Lung (tissue), 13 donors: ENCODE data around the gene UPF3B. TPM values are rescaled to one million over a fixed set of nuclear protein-coding genes. Genes with fewer than 3 reads are reported as not detected.

Source experiments
- ATAC-seq: fragments of 200-7000 bp; cut with Tn5 transposase; one replicate; pipeline ENCODE4 v1.9.1; 2020; ENCODE audit warnings: moderate number of reproducible peaks; ENCODE audit not compliant: insufficient read depth, low FRiP score
- DNase-seq, 3 donors: peaks; one replicate each; pipeline ENCODE4 v3.0.0-alpha.2; 2013 to 2017
- H3K27ac ChIP-seq, 2 donors: one replicate each; pipeline ENCODE4 v1.5.1; 2013; ENCODE audit warnings: mild to moderate bottlenecking in 2 of 2, moderate library complexity in 2 of 2, control low read depth in 1 of 2, inconsistent platforms in 1 of 2, low read depth in 1 of 2, low read length in 1 of 2
- H3K27me3 ChIP-seq, 3 donors: one replicate each; pipeline ENCODE4 v1.5.1; 2013; ENCODE audit warnings: low read length in 2 of 3; ENCODE audit not compliant: control insufficient read depth in 3 of 3, insufficient read depth in 3 of 3
- H3K36me3 ChIP-seq, 4 donors: one replicate each; pipeline ENCODE4 v1.5.1; 2013; ENCODE audit warnings: low read length in 4 of 4, mild to moderate bottlenecking in 1 of 4, moderate library complexity in 1 of 4; ENCODE audit not compliant: control insufficient read depth in 4 of 4, insufficient read depth in 4 of 4
- H3K4me1 ChIP-seq, 5 donors: one replicate each; pipeline ENCODE4 v1.5.1; 2013; ENCODE audit warnings: low read length in 5 of 5, mild to moderate bottlenecking in 2 of 5, moderate library complexity in 1 of 5; ENCODE audit not compliant: control insufficient read depth in 5 of 5, insufficient read depth in 5 of 5
- H3K4me3 ChIP-seq: one replicate; pipeline ENCODE4 v1.5.1; 2013; ENCODE audit warnings: mild to moderate bottlenecking, control low read depth, moderate library complexity
- H3K9ac ChIP-seq, 2 donors: one replicate each; pipeline ENCODE4 v1.5.1; 2013; ENCODE audit warnings: low read length in 2 of 2, control low read depth in 1 of 2; ENCODE audit not compliant: insufficient read depth in 1 of 2
- H3K9me3 ChIP-seq, 4 donors: one replicate each; pipeline ENCODE4 v1.5.1; 2013; ENCODE audit warnings: low read length in 3 of 4, mild to moderate bottlenecking in 1 of 4, moderate library complexity in 1 of 4; ENCODE audit not compliant: control insufficient read depth in 4 of 4, insufficient read depth in 3 of 4
- WGBS, 2 donors: extraction: QIAGEN DNeasy Blood & Tissue Kit; methylation state at CpG; one replicate each; pipeline ENCODE4 v1.1.7; 2013; 5-methylcytosine and 5-hydroxymethylcytosine counted together
- polyA plus RNA-seq, 2 donors: library from polyadenylated mRNA; stranded (reverse); fragments of 200-250 nt; gene quantifications; one replicate each; pipeline ENCODE4 v1.2.1, GENCODE V29; 2013
- small RNA-seq: library from RNA; depleted of rRNA; stranded (forward); fragments of <200 nt; gene quantifications from one replicate; pipeline ENCODE3, GENCODE V24; 2014; ENCODE audit warnings: low replicate concordance
- total RNA-seq, 2 donors: library from RNA; depleted of rRNA in 1 of 2; stranded (reverse); fragments of >200 nt in 1 of 2; gene quantifications; one replicate each; pipeline ENCODE4 v1.2.1, GENCODE V29; 2014 to 2021
- TF ChIP-seq, protein P1 (sequence below): IDR thresholded peaks from 2 replicates; pipeline ENCODE4 v1.5.1; 2012; ENCODE audit warnings: mild to moderate bottlenecking; ENCODE audit errors: control extremely low read depth, extremely low read depth
- donor health status: control.
- donor health status: control.
- donor health status: Bipolar disorder and iron deficiency.
- donor health status: healthy.
- donor health status: DM: yes; HTN: yes; CAD: no.

The UPF3B gene
- total and polyA plus RNA-seq, 4 donors = 5.0 to 11.7 (median 7.0) TPM

DNA sequence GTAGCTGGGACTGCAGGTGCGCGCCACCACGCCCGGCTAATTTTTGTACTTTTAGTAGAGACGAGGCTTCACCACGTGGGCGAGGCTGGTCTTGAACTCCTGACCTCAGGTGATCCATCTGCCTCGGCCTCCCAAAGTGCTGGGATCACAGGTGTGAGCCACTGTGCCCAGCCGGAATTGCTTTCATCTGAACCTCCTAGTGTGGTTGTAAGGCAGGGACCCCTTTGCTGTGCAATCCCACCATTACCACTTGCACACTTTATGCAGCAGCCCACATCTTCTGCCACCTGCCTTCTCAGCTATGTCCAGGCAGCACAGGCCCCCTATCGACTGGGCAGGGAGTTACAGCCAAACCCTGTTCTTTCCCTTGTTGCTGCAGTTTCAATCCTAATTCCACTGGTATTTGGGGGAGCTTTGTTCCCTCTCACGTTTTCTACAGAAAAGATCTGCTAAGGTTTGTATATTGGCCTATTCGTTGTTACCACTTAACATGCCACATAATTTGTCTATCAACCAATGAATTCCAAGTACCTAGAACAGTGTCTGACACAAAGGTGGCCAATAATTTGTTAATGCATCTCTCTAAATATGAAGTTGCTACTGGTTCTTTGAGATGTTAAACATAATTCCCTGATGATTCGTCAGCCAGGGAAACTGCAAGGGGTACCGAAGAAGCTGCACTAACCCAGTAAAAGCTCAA lies 67.9 kb downstream of the UPF3B start:
- no peak overlapping the region for H3K27ac ChIP-seq
- H3K36me3 ChIP-seq = peaks cover 5 to 22% (median 9%) of the 10 kb centered on the region in 4 donors
- H3K9me3 ChIP-seq = no peaks in the 10 kb centered on the region
- WGBS, 2 donors = 75 to 84% methylated on average over 12 to 14 of the region's 14 CpGs
- TF ChIP-seq, protein P1, sequence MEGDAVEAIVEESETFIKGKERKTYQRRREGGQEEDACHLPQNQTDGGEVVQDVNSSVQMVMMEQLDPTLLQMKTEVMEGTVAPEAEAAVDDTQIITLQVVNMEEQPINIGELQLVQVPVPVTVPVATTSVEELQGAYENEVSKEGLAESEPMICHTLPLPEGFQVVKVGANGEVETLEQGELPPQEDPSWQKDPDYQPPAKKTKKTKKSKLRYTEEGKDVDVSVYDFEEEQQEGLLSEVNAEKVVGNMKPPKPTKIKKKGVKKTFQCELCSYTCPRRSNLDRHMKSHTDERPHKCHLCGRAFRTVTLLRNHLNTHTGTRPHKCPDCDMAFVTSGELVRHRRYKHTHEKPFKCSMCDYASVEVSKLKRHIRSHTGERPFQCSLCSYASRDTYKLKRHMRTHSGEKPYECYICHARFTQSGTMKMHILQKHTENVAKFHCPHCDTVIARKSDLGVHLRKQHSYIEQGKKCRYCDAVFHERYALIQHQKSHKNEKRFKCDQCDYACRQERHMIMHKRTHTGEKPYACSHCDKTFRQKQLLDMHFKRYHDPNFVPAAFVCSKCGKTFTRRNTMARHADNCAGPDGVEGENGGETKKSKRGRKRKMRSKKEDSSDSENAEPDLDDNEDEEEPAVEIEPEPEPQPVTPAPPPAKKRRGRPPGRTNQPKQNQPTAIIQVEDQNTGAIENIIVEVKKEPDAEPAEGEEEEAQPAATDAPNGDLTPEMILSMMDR = no peak
- H3K9ac ChIP-seq = no peak overlapping the region
- no peaks in the 10 kb centered on the region for H3K27me3 ChIP-seq
- H3K4me1 ChIP-seq = peaks cover 0 to 5% (median under 1%) of the 10 kb centered on the region in 5 donors
- DNase-seq (no peak), ATAC-seq (no peak)
- no peak overlapping the region for H3K4me3 ChIP-seq

Small RNA genes within 50 kb of the gene (small RNA-seq; reads per million reads assigned to genes)
- gene SNORA69 = not detected

Other genes with a start within 250 kb of the UPF3B start
- 1 to 10 TPM; 7.2 to 9.6 TPM for gene NKRF, start 246.5 kb downstream of the UPF3B start, total RNA-seq
- 1 to 10 TPM; 4.1 to 5.7 TPM for gene NKRF, start 246.5 kb downstream of the UPF3B start, polyA plus RNA-seq
- 10 to 100 TPM; 21.7 to 25.8 TPM for gene SEPTIN6, start 159.8 kb downstream of the UPF3B start, total RNA-seq
- gene SEPTIN6, start 159.8 kb downstream of the UPF3B start, polyA plus RNA-seq = 10 to 100 TPM in 1 of 2 donors, 1 to 10 TPM in 1; 6.2 to 13.5 TPM
- gene SOWAHD, start 94.4 kb downstream of the UPF3B start, total RNA-seq = 1 to 10 TPM; 1.4 to 5.8 TPM
- gene SOWAHD, start 94.4 kb downstream of the UPF3B start, polyA plus RNA-seq = 1 to 10 TPM; 3.0 TPM
- 1,000 to 10,000 TPM in 1 of 2 donors, 100 to 1,000 TPM in 1; 662 to 1,097 TPM for gene RPL39, start 61.3 kb downstream of the UPF3B start, total RNA-seq
- gene RPL39, start 61.3 kb downstream of the UPF3B start, polyA plus RNA-seq = over 10,000 TPM in 1 of 2 donors, 1,000 to 10,000 TPM in 1; 4,331 to 10,699 TPM
- 10 to 100 TPM; 11.0 to 13.5 TPM for gene RNF113A, start 18.8 kb upstream of the UPF3B start, total RNA-seq
- gene RNF113A, start 18.8 kb upstream of the UPF3B start, polyA plus RNA-seq = 10 to 100 TPM; 16.3 to 17.0 TPM
- gene NDUFA1, start 18.9 kb upstream of the UPF3B start, total RNA-seq = 10 to 100 TPM; 37.1 to 74.9 TPM
- gene NDUFA1, start 18.9 kb upstream of the UPF3B start, polyA plus RNA-seq = 100 to 1,000 TPM; 100 to 247 TPM
- gene AKAP14, start 42.9 kb upstream of the UPF3B start, total RNA-seq = 1 to 10 TPM; 7.2 to 7.9 TPM
- 10 to 100 TPM in 1 of 2 donors, 1 to 10 TPM in 1; 7.6 to 10.4 TPM for gene AKAP14, start 42.9 kb upstream of the UPF3B start, polyA plus RNA-seq
- 1 to 10 TPM; 7.4 to 9.5 TPM for gene NKAP, start 90.8 kb upstream of the UPF3B start, total RNA-seq
- 1 to 10 TPM; 4.7 to 9.8 TPM for gene NKAP, start 90.8 kb upstream of the UPF3B start, polyA plus RNA-seq
- gene RHOXF2B, start 224.7 kb upstream of the UPF3B start, total RNA-seq = under 1 TPM in 1 of 2 donors, not detected in 1; 0.12 TPM
- not detected for gene RHOXF2B, start 224.7 kb upstream of the UPF3B start, polyA plus RNA-seq